Stimulated activated CD8-positive, alpha-beta memory T cell treated with anti-CD3 and anti-CD28 coated beads, Interleukin-12 subunit alpha, Interleukin-12 subunit beta, amount 100 ng/mL, for 4 hours (primary cell): ENCODE results near the gene TSPYL1.
"Not testable (repeated sequence)": the region's sequence is repeated elsewhere in the genome, so short reads cannot be mapped to it uniquely, and the experiment has no call there.

Experiments
- DNase-seq: peaks from one replicate; pipeline ENCODE4 v3.0.0-alpha.2; 2020; ENCODE audit warnings: low read depth

Gene TSPYL1

DNA sequence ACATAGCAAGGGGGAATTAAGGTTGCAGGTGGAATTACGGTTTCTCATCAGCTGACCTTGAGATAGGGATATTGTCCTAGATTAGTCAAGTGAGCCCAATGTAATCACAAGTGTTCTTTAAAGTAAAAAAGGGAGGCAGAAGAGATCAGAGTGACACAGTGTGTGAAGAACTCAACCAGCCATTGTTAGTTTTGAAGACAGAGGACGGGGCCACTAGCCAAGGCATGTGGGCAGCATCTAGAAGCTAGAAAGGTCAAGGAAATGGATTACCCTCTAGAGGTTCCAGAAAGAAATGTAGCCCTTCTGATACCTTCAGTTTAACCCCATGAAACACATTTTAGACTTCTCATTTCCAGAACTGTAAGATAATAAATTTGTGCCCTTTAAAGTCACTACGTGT, 18.5 kb upstream of the TSPYL1 start:
- no peak for DNase-seq

DNA sequence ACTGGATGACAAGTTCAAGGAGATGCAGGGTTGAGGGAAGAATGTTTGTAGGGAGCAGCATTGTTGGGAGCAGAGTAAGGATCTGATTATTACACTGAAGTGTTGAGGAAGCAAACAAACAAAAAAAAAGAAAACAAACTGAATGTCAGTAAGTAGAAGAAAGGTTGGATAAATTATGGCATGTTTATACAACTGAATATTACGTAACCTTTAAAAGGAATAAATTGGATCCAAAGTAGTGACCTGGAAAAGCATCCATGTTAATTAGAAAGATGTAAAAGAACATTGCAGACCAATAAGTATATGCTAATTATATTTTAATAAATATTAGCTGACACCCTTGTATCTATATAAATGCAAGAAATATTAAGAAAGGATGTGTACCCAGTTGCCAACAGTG, 12.8 kb upstream of the TSPYL1 start:
- DNase-seq: no peak

DNA sequence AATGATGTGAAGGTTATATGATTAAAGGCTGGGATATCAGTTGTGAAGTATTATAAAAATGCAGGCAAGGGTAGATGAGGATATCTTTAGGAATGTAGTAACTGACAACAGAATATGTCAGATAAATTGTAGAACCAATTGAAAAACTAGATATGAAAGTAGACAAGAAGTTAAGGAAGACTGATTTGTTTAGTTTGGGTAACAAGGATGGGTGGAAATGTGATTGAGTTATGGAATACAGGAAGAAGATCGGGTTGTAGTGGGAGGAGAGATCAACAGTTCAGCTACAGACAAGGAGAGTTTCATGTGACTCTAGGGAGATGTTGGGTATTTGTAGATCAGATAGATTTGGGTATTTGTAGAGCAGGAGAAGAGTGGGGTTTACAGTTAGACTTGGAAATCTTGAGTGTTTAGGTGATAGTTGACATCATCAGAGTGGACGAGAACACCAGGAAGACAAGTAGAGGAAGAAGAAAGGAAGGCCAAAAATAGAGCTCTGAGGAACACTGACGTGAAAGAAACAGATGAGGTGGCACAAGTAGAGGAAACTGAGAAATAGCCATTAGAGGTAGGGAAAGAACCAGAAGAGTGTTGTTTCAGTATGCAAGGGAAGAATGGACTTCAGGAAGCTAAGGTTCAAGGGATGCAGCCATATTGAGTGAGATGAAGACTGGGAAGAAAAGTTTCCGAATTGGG, 12.1 kb upstream of the TSPYL1 start:
- no peak for DNase-seq

- no peak for DNase-seq
These were observed 11.1 kb upstream of the TSPYL1 start for GRCh38 chr6:116290799-116291198.

DNA sequence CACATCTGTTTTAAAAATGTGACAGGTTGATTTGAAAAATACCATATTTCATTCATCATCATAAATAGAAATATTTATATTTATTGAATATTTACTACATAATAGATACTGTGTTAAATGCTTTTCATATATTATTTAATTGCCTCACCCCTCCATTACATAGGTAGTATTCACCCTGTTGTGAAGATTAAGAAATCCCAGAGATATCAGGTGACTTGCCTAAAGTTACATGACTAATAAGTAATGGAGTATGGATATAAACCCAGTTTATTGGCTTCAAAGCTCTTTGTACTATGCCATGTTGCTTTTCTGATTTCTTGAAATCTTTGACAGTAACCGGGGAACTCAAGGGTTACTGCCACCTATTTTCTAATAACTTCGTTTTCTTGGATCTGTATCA, 10.1 kb upstream of the TSPYL1 start:
- DNase-seq: no peak

- DNase-seq: no peak
These were observed 8.1 kb upstream of the TSPYL1 start for GRCh38 chr6:116287689-116288282.

- no peak for DNase-seq
These were observed 7.1 kb upstream of the TSPYL1 start for GRCh38 chr6:116286773-116287358.

DNA sequence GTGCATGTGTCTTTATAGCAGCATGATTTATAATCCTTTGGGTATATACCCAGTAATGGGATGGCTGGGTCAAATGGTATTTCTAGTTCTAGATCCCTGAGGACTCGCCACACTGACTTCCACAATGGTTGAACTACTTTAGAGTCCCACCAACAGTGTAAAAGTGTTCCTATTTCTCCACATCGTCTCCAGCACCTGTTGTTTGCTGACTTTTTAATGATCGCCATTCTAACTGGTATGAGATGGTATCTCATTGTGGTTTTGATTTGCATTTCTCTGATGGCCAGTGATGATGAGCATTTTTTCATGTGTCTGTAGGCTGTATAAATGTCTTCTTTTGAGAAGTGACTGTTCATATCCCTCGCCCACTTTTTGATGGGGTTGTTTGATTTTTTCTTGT, 5.3 kb upstream of the TSPYL1 start:
- not testable (repeated sequence) for DNase-seq

DNA sequence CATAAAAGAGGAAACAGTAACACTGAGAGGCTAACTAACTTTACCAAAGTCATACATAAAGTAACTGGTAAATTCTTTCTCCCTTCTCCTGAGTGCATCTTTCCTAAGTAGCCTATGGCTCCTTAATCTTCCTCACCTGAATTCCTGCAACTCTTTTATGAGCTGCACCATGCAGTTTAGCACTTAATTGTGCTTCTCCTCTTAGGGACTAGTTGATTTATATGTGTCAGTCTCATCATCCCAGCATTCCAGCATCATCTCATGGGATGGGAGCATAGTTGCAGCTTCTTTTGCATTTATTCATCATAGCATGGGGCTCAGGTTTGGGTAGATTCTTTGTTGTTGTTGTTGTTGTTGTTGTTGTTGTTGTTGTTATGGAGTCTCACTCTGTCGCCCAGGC, 3.5 kb upstream of the TSPYL1 start:
- no peak for DNase-seq

DNA sequence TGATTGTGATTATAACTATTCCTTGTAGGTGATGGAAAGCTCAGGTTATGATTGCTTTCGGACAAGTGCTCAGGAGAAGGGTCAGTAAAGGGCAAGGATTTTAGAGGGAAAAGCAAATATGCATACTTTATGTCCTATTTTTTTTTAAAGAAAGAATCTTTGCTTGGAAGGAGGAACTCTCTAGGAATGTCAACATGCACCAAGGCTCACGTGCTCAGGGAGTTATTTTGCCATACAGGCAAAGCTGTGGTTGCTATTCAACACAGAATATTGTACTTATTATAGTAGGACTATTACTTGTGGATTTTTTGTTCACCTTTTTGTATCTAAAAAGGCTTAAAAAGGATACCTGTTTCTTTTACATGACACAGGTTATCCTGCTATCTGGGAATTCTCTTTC, 3.0 kb upstream of the TSPYL1 start:
- DNase-seq: no peak

DNA sequence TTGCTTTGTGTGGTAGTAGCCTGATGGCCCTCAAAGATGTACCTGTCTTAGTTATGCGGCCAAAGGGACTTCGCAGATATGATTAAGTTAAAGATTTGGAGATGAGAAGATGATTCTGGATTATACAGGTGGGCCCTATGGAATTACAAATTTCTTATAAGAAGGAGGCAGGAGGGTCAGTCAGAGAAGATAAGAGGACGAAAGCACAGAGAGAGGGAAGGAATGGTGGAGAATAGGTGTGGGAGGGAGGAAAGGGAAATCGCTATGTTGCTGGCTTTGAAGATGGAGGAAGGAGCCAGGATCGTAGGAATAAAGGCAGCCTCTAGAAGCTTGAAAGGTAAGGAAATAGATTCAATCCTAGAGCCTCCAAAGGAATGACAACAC, 1.2 kb upstream of the TSPYL1 start:
- no peak for DNase-seq

DNA sequence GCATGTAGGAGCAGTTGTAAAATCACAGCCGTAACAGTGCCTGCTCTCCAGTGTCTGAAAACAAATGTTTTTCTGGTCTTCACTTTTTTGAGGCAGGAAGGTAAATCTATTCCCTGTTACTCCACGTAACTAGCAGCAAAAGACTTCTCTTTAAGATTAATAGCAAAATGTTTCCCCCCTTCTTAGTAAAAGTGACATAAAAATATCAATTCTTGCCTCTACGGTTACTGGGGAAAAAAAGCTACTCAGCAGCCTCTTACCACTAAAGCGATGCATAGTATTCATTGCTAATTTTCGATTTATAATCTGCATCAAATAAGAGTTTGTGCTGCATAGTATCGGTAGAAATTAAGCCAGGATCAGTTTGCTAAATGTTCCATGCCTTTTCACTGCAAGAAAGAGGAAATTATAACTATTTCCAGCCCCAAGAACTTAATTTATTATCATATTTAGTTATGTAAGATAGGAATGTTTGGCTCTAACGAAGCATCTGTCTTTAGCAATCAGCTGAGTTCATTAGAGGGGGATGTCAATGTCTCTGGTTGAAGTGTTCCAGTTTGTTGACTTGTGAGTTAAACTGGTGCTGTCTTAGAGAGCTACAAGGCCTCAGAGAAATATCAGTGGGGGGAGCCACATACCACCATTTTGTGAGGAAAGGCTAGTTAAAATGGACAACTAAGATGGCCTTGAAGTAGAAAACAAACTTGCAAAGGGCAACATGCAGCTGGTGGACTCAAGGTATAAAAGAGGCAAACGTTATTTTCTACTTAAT, 617 bp upstream of the TSPYL1 start:
- no peak for DNase-seq

DNA sequence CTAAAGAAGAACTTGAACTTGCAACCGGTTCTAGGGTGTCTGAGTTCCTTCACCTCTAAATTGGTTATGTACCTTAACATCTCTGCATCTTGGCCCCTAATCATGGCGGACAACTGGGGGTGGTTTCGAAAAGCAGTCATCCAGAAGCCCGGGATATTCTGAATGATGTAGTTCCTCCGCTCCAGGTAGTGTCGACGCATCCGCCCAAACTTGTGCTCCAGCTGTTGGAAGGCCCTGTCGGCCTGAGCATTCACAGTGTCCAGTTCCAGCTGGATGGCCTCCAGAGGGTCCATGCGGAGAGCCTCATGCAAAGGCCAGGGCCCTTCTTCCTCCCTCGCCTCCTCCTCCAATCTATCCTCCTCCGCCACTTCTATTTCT, 887 bp downstream of the TSPYL1 start:
- DNase-seq: no peak

GRCh38 chr6:116278481-116278829, 1.3 kb downstream of the TSPYL1 start:
- no peak for DNase-seq

DNA sequence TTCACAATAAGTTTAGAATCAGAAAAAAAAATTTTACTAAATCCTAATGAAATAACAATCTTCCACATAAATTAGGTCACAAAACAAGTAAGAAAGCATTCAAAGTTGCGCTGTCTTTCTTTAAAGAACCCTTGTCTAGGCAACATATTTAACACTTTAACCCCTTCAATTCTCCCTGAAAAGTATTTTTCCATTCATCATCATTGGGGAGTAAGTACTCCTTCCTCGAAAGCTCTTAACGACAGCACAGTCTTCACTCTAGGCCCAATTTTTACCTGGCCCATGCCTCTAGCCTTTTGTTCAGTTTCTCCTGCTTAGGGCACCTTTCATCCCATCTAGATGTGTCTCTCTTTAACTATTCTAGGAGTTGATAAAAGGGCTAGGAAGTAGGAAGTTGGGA, 2.6 kb downstream of the TSPYL1 start:
- no peak for DNase-seq

DNA sequence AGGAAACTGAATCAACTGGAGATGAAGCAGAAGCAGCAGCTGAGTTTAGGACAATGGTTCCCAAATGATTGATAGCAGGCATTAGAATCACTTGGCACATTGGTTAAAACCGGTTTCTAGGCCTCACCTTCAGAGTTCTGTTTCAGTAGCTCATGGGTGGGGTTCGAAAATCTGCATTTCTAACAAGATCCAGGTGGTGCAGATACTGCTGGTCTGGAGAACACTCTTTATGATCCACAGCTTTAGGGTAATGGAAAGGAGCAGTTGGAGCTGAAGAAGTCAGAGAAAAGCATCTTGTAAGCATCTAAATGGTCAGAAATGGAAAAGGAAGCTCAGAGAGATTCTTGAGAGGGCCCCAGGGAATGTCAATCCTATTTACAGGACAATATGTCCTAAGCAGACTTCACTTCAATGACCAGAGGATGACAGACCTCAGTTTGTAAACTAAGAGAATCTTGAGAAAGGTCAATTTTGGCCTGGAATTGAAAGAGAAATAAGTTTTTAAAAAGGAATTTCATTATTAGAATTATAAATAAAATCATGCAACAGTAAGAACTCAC, 8.5 kb downstream of the TSPYL1 start:
- no peak for DNase-seq

DNA sequence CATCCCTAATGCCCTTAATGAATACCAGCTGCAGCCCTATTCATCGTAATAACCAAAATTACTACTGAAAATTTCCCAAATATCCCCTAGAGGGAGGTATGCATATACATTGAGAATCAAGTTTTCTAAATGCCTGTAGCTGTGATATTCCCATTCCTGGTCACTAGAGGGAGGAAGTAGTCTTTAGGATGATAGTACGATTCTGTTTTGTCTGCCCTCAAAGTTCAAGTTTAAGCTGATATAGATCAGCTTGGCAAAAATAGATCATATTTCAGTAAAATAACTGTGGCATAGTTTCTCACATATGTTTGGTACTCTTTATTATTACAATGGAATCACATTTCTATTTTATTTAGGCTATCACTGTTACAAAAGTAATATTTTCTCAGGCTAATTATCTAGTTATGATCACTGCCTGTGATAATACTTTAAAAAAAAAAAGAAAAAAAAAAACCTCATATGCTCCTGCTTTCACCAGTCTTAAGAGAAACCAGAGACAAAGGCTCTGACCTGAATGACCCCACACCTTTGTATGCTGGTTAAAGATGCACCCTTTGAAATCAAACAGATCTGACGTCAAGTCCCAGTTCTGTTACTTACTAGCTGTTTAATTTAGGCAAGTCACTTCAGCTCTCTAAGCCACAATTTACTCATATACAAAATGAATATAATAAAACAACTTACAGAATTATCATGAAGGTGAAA, 11.0 kb downstream of the TSPYL1 start:
- DNase-seq: no peak

GRCh38 chr6:116267836-116268588, 11.7 kb downstream of the TSPYL1 start:
- DNase-seq: no peak

GRCh38 chr6:116266803-116267202, 12.9 kb downstream of the TSPYL1 start:
- no peak for DNase-seq

DNA sequence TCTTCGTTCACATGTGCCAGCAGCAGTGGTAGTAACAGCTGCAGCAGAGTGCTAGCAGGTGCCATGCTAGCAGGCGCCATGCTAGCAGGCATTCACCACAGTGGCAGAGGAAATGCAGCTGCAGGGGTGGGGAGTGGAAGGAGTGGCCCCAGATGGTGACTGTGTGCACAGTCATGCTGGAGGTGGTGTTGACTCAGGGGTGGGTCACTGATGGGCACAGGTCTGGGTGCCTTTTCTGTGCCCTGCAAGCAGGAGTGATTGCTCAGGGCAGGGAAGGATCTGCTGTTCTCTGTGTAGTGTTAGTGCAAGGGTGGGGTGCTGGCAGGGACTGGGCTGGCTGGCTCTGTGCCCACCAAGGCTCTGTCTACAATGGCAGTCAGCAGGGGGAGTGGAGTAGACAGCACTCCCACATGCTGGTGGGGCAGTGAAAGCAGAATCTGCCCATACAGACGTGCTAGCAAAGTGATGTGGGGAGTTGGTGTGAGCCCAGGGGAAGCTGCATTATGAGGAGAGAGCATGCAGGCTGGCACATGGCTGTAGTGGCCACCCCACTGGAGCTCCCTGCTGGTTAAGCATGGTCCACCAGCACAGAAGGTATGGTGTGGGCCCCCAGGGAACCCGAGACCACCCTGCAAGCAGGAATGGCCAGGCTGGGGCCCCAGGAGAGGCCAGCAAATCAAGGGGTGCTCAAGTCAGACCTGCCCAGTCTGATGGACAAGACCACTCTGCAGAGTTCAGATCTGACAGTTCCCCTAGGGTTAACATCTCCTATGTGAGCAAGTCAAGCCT, 14.5 kb downstream of the TSPYL1 start:
- DNase-seq: no peak

GRCh38 chr6:116263353-116263752, 16.4 kb downstream of the TSPYL1 start:
- no peak for DNase-seq
